Measurements from ENCODE around the gene SAFB. TPM values are rescaled to one million over a fixed set of nuclear protein-coding genes. Genes with fewer than 3 reads are reported as not detected.

Gene SAFB
- total and polyA plus RNA-seq, 11 donors, result 22.3 to 59.6 (median 48.0) TPM

DNA sequence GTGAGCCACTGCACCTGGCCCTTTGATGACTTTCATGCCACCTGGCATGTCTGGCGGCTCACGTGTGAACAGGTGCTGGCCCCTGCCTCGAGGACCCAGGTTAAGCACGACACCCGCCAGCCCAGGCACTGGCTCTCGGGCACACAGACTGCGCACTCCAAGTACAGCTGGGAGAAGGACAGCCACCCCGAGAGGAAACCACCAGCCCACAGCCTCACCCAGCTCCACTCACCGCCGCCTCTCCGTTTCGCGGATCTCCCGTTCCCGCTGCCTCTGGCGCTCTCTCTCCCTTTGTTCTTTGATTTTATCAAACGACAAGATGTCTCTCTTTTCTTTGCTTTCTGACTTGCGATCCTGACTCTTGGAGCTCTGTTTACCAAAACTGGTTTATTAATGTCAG lies 27.8 kb upstream of the SAFB start:
- DNase-seq, result no peak
- peaks cover 5 to 100% (median 100%) of the 10 kb centered on the region in 9 donors for H3K36me3 ChIP-seq
- peaks cover 0 to 3% (median 0%) of the 10 kb centered on the region in 12 donors for H3K4me1 ChIP-seq
- H3K4me3 ChIP-seq, result no peak overlapping the region
- ATAC-seq, result no peak
- no peak for TF ChIP-seq POLR2A (IDR thresholded peaks at IDR 0.05)
- TF ChIP-seq, protein P1, sequence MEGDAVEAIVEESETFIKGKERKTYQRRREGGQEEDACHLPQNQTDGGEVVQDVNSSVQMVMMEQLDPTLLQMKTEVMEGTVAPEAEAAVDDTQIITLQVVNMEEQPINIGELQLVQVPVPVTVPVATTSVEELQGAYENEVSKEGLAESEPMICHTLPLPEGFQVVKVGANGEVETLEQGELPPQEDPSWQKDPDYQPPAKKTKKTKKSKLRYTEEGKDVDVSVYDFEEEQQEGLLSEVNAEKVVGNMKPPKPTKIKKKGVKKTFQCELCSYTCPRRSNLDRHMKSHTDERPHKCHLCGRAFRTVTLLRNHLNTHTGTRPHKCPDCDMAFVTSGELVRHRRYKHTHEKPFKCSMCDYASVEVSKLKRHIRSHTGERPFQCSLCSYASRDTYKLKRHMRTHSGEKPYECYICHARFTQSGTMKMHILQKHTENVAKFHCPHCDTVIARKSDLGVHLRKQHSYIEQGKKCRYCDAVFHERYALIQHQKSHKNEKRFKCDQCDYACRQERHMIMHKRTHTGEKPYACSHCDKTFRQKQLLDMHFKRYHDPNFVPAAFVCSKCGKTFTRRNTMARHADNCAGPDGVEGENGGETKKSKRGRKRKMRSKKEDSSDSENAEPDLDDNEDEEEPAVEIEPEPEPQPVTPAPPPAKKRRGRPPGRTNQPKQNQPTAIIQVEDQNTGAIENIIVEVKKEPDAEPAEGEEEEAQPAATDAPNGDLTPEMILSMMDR (IDR thresholded peaks at IDR 0.05), result no peak
- 92 to 96% (median 95%) methylated on average over 18 of the region's 18 CpGs for WGBS, 4 donors
- H3K27ac ChIP-seq, result no peak overlapping the region
- intact Hi-C loops (cut with DNase I), result no loop called here
- no peaks in the 10 kb centered on the region for H3K27me3 ChIP-seq
- H3K9me3 ChIP-seq, result no peaks in the 10 kb centered on the region

DNA sequence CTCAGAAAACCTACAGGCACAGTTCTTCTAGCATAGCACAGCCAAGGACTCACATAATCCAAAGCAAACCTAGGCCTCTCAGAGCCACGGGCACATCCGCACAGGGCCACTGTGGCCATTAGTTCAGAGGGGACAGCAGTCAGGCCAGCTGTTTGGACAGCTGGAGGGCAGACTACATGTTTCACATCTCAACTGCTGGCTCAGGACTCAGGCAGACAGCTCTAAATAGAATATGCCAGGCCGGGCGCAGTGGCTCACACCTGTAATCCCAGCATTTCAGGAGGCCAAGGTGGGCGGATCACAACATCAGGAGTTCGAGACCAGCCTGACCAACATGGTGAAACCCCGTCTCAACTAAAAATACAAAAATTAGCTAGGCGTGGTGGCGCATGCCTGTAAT lies 27.1 kb upstream of the SAFB start:
- WGBS, 4 donors, result 89 to 97% (median 93%) methylated on average over 9 of the region's 9 CpGs

DNA sequence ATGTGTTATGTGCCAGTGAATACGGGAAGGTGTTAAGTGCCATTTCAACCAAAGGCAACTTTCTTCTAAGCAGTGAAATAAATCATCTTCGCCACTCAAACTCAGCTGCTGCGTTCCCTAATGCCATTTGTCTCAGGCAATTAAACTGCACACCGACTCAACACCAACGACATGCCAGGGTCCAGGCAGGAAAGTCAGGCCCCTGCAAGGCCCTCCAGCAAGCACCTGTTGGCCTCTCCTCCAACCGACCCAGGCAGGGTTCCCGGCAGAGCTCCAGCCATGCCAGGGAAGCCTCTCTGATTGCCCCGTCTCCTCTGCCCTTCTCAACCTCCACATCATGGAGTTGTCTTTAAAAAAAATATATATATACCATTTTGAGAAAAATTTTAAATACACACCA lies 22.1 kb upstream of the SAFB start:
- no peak overlapping the region for H3K4me3 ChIP-seq
- DNase-seq (no peak), ATAC-seq (no peak)
- WGBS, 4 donors, result 87 to 94% (median 90%) methylated on average over 8 of the region's 8 CpGs
- peaks cover 0 to 5% (median 0%) of the 10 kb centered on the region in 12 donors for H3K4me1 ChIP-seq
- H3K36me3 ChIP-seq, result peaks cover 3 to 100% (median 99%) of the 10 kb centered on the region in 9 donors
- no peaks in the 10 kb centered on the region for H3K9me3 ChIP-seq
- intact Hi-C loops (cut with DNase I), result no loop called here
- H3K27ac ChIP-seq, result no peak overlapping the region
- no peak for TF ChIP-seq POLR2A (IDR thresholded peaks at IDR 0.05)
- TF ChIP-seq, protein P1 (IDR thresholded peaks at IDR 0.05), result no peak
- no peaks in the 10 kb centered on the region for H3K27me3 ChIP-seq

More for the DNA sequence above, 27.1 kb upstream of the SAFB start:
- ATAC-seq (no peak), DNase-seq (no peak)
- no peaks in the 10 kb centered on the region for H3K27me3 ChIP-seq
- no peak overlapping the region for H3K27ac ChIP-seq
- H3K36me3 ChIP-seq, result peaks cover 5 to 100% (median 100%) of the 10 kb centered on the region in 9 donors
- no peak for TF ChIP-seq POLR2A (IDR thresholded peaks at IDR 0.05)
- TF ChIP-seq, protein P1 (IDR thresholded peaks at IDR 0.05), result no peak
- intact Hi-C loops (cut with DNase I), result no loop called here
- H3K4me3 ChIP-seq, result no peak overlapping the region
- no peaks in the 10 kb centered on the region for H3K9me3 ChIP-seq
- H3K4me1 ChIP-seq, result peaks cover 0 to 5% (median 0%) of the 10 kb centered on the region in 12 donors

DNA sequence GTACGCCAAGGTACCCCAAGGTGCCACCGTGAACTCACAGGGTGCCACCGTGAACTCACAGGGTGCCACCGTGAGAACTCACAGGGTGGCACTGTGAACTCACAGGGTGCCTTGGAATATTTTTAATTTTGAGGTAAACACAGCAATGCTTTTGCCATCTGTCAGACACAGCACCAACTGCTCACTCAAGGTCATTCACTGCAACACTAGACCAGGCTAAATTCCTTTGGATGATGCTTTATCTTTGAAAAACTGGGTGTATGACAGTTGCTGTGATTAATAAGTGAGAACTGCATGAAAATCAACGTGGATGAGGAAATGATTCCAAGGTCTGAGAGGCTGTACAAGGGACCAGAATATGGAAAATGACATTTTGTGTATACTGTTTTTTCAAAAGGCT lies 19.3 kb upstream of the SAFB start:
- Histone ChIP-seq H3K36me3 (peaks cover 0 to 100% (median 99%) of the 10 kb centered on the region in 9 donors), H3K27ac (no peak overlapping the region), H3K9me3 (no peaks in the 10 kb centered on the region), H3K4me3 (no peak overlapping the region), H3K4me1 (peaks cover 0 to 11% (median 0%) of the 10 kb centered on the region in 12 donors), H3K27me3 (no peaks in the 10 kb centered on the region)
- intact Hi-C loops (cut with DNase I), result no loop called here
- ATAC-seq (no peak), DNase-seq (no peak)
- no peak for TF ChIP-seq POLR2A (IDR thresholded peaks at IDR 0.05)
- TF ChIP-seq, protein P1 (IDR thresholded peaks at IDR 0.05), result no peak
- 86 to 90% (median 88%) methylated on average over 5 of the region's 5 CpGs for WGBS, 4 donors
